ENCODE measurements around the gene PRAMEF2. TPM values are rescaled to one million over a fixed set of nuclear protein-coding genes. Genes with fewer than 3 reads are reported as not detected.
A peak's percentile ranks its signal among the peaks of the same experiment; 100 is the strongest.
"Not testable (repeated sequence)": the region's sequence is repeated elsewhere in the genome, so short reads cannot be mapped to it uniquely, and the experiment has no call there.

Gene PRAMEF2
- not detected in 2 replicates for total RNA-seq (2022)
- Bru-seq, nascent RNA: not detected
- BruChase-seq, experiment 1, labeled RNA remaining after a 6-hour chase: not detected
- not detected for BruChase-seq, experiment 2, labeled RNA remaining after a 2-hour chase
- long read RNA-seq: 0 reads

- BruUV-seq (replicated peaks); H3K27ac Mint-ChIP-seq (ENCODE audit: low read depth, unreplicated experiment); DNase-seq (ENCODE audit: unreplicated experiment); H3K4me3 Mint-ChIP-seq (ENCODE audit: unreplicated experiment); CTCF ChIA-PET; POLR2A ChIA-PET; H3K27me3 Mint-ChIP-seq (ENCODE audit: insufficient read depth, unreplicated experiment); H3K4me1 Mint-ChIP-seq (ENCODE audit: insufficient read depth, unreplicated experiment); H3K36me3 Mint-ChIP-seq (ENCODE audit: insufficient read depth, unreplicated experiment); intact Hi-C loops (cut with micrococcal nuclease); H3K9me3 Mint-ChIP-seq (ENCODE audit: unreplicated experiment): not testable (repeated sequence)
Measured at GRCh38 chr1:12856786-12857185, at the start of gene PRAMEF2. Gene PRAMEF2 (plus strand): TSS chr1:12857086. CDS start chr1:12859010, 1,924 bp downstream.

GRCh38 chr1:12809933-12810332, 47.0 kb upstream of the PRAMEF2 start:
- no peak for DNase-seq (ENCODE audit: unreplicated experiment)
- H3K4me3 Mint-ChIP-seq (ENCODE audit: unreplicated experiment): no peak overlapping the region
- TF ChIP-seq CTCF (IDR thresholded peaks at IDR 0.05; ENCODE audit: unreplicated experiment): no peak
- ChIA-PET CTCF (interaction anchor here (1.2 kb wide), 1 partner anchor 11 kb away, joined by 5 read pairs; no protein-coding TSS in a partner anchor), POLR2A (no interaction called here)
- BruUV-seq (replicated peaks): no TSS peak
- H3K27me3 Mint-ChIP-seq (ENCODE audit: insufficient read depth, unreplicated experiment): no peaks in the 10 kb centered on the region
- peak overlapping the region; percentile 85 for H3K27ac Mint-ChIP-seq (ENCODE audit: low read depth, unreplicated experiment)
- H3K9me3 Mint-ChIP-seq (ENCODE audit: unreplicated experiment): peaks cover 5% of the 10 kb centered on the region
- intact Hi-C loops (cut with micrococcal nuclease): no loop called here
- no peaks in the 10 kb centered on the region for H3K36me3 Mint-ChIP-seq (ENCODE audit: insufficient read depth, unreplicated experiment)
- peaks cover 27% of the 10 kb centered on the region for H3K4me1 Mint-ChIP-seq (ENCODE audit: insufficient read depth, unreplicated experiment)

- H3K36me3 Mint-ChIP-seq (ENCODE audit: insufficient read depth, unreplicated experiment): no peaks in the 10 kb centered on the region
- H3K27me3 Mint-ChIP-seq (ENCODE audit: insufficient read depth, unreplicated experiment): no peaks in the 10 kb centered on the region
- H3K27ac Mint-ChIP-seq (ENCODE audit: low read depth, unreplicated experiment): peak overlapping the region; percentile 85
- no TSS peak for BruUV-seq (replicated peaks)
- no peak overlapping the region for H3K4me3 Mint-ChIP-seq (ENCODE audit: unreplicated experiment)
- intact Hi-C loops (cut with micrococcal nuclease): no loop called here
- DNase-seq (ENCODE audit: unreplicated experiment): peak; percentile 64
- CTCF ChIA-PET: interaction anchor here (0.7 to 1.2 kb wide), 2 partner anchors 12 to 678 kb away, joined by 3 to 5 read pairs; no protein-coding TSS in a partner anchor
- peaks cover 27% of the 10 kb centered on the region for H3K4me1 Mint-ChIP-seq (ENCODE audit: insufficient read depth, unreplicated experiment)
- TF ChIP-seq CTCF (IDR thresholded peaks at IDR 0.05; ENCODE audit: unreplicated experiment): no peak
- POLR2A ChIA-PET: interaction anchor here (0.6 kb wide), 1 partner anchor 840 kb away, joined by 4 read pairs; no protein-coding TSS in a partner anchor
- no peaks in the 10 kb centered on the region for H3K9me3 Mint-ChIP-seq (ENCODE audit: unreplicated experiment)
Measured at GRCh38 chr1:12810691-12811408, 46.0 kb upstream of the PRAMEF2 start.

GRCh38 chr1:12811409-12811784, 45.5 kb upstream of the PRAMEF2 start:
- Mint-ChIP-seq H3K27ac (ENCODE audit: low read depth, unreplicated experiment) (peak overlapping the region; percentile 13), H3K36me3 (ENCODE audit: insufficient read depth, unreplicated experiment) (no peaks in the 10 kb centered on the region), H3K4me1 (ENCODE audit: insufficient read depth, unreplicated experiment) (peaks cover 27% of the 10 kb centered on the region), H3K9me3 (ENCODE audit: unreplicated experiment) (no peaks in the 10 kb centered on the region), H3K4me3 (ENCODE audit: unreplicated experiment) (no peak overlapping the region), H3K27me3 (ENCODE audit: insufficient read depth, unreplicated experiment) (no peaks in the 10 kb centered on the region)
- no TSS peak for BruUV-seq (replicated peaks)
- TF ChIP-seq CTCF (IDR thresholded peaks at IDR 0.05; ENCODE audit: unreplicated experiment): no peak
- DNase-seq (ENCODE audit: unreplicated experiment): peak; percentile 38
- intact Hi-C loops (cut with micrococcal nuclease): no loop called here
- POLR2A ChIA-PET: interaction anchor here (0.6 kb wide), 1 partner anchor 840 kb away, joined by 4 read pairs; no protein-coding TSS in a partner anchor
- CTCF ChIA-PET: interaction anchor here (0.6 to 0.7 kb wide), 2 partner anchors 9 to 677 kb away, joined by 3 read pairs; no protein-coding TSS in a partner anchor

GRCh38 chr1:12819061-12819460, 37.8 kb upstream of the PRAMEF2 start:
- not testable (repeated sequence) for H3K9me3 Mint-ChIP-seq (ENCODE audit: unreplicated experiment); H3K4me3 Mint-ChIP-seq (ENCODE audit: unreplicated experiment)

GRCh38 chr1:12831310-12831709, 25.6 kb upstream of the PRAMEF2 start, which contains the start of gene PRAMEF11:
Gene PRAMEF11 (minus strand): TSS chr1:12831410. CDS start chr1:12828789, 2,621 bp downstream.
- H3K27ac Mint-ChIP-seq (ENCODE audit: low read depth, unreplicated experiment); BruUV-seq (replicated peaks); intact Hi-C loops (cut with micrococcal nuclease); CTCF ChIA-PET; H3K4me3 Mint-ChIP-seq (ENCODE audit: unreplicated experiment); H3K4me1 Mint-ChIP-seq (ENCODE audit: insufficient read depth, unreplicated experiment); H3K27me3 Mint-ChIP-seq (ENCODE audit: insufficient read depth, unreplicated experiment); H3K36me3 Mint-ChIP-seq (ENCODE audit: insufficient read depth, unreplicated experiment); DNase-seq (ENCODE audit: unreplicated experiment); POLR2A ChIA-PET; H3K9me3 Mint-ChIP-seq (ENCODE audit: unreplicated experiment): not testable (repeated sequence)

More at GRCh38 chr1:12819061-12819460, 37.8 kb upstream of the PRAMEF2 start:
- DNase-seq (ENCODE audit: unreplicated experiment); H3K36me3 Mint-ChIP-seq (ENCODE audit: insufficient read depth, unreplicated experiment); H3K4me1 Mint-ChIP-seq (ENCODE audit: insufficient read depth, unreplicated experiment); POLR2A ChIA-PET; CTCF ChIA-PET; BruUV-seq (replicated peaks); H3K27me3 Mint-ChIP-seq (ENCODE audit: insufficient read depth, unreplicated experiment); H3K27ac Mint-ChIP-seq (ENCODE audit: low read depth, unreplicated experiment); intact Hi-C loops (cut with micrococcal nuclease): not testable (repeated sequence)

- POLR2A ChIA-PET; H3K4me3 Mint-ChIP-seq (ENCODE audit: unreplicated experiment); H3K4me1 Mint-ChIP-seq (ENCODE audit: insufficient read depth, unreplicated experiment); H3K27me3 Mint-ChIP-seq (ENCODE audit: insufficient read depth, unreplicated experiment); CTCF ChIA-PET; intact Hi-C loops (cut with micrococcal nuclease); H3K36me3 Mint-ChIP-seq (ENCODE audit: insufficient read depth, unreplicated experiment); DNase-seq (ENCODE audit: unreplicated experiment); H3K9me3 Mint-ChIP-seq (ENCODE audit: unreplicated experiment); H3K27ac Mint-ChIP-seq (ENCODE audit: low read depth, unreplicated experiment); BruUV-seq (replicated peaks): not testable (repeated sequence)
Measured at GRCh38 chr1:12833251-12833650, 23.6 kb upstream of the PRAMEF2 start.

All from MCF 10A (cell line).